GM12878 (cell line): ENCODE measurements around the gene MYO1C. TPM values are rescaled to one million over a fixed set of nuclear protein-coding genes. Genes with fewer than 3 reads are reported as not detected.

Experiments used
- ATAC-seq: fragments of 200-7000 bp; cut with Tn5 transposase; 3 replicates; pipeline ENCODE4 v1.9.1; 2020; ENCODE audit warnings: mild to moderate bottlenecking, moderate library complexity
- BruUV-seq: library from RNA; stranded (reverse); fragments of 400-500 nt; replicated peaks from 2 replicates; lab custom pipeline; 2021; lab: Mats Ljungman, UMichigan
- CTCF ChIA-PET: fragments of 300-600 bp; sonication (Branson Sonifier 250); formaldehyde crosslinking; extraction: SDS; loops from one replicate; lab custom pipeline; 2021; ENCODE audit warnings: inconsistent platforms; lab: Yijun Ruan, JAX
- POLR2A ChIA-PET: fragments of 350-600 bp; formaldehyde crosslinking; extraction: SDS; loops from one replicate; lab custom pipeline; 2021; ENCODE audit warnings: inconsistent platforms; lab: Charles Lee
- RAD21 ChIA-PET: fragments of 300-600 bp; sonication (Branson Sonifier 250); formaldehyde crosslinking; loops from one replicate; lab custom pipeline; 2023; ENCODE audit warnings: antibody characterized with exemption; ENCODE audit not compliant: unreplicated experiment; lab: Charles Lee
- SMC1A ChIA-PET: fragments of 300-600 bp; sonication (Branson Sonifier 250); formaldehyde crosslinking; loops from one replicate; lab custom pipeline; 2023; ENCODE audit not compliant: unreplicated experiment, uncharacterized antibody; lab: Charles Lee
- DNase-seq: peaks from one replicate; pipeline ENCODE4 v3.0.0-alpha.2; 2011; ENCODE audit warnings: low read depth, low spot score
- FAIRE-seq: peaks from 3 replicates; lab custom pipeline; 2011; peaks lifted over from hg19 to GRCh38; lab: Jason Lieb, UNC
- H2AFZ ChIP-seq: 2 replicates; pipeline ENCODE4 v1.6.0; 2011; ENCODE audit warnings: low read depth, low read length, control low read depth; ENCODE audit not compliant: control insufficient read depth
- H3K27ac ChIP-seq: 2 replicates; pipeline ENCODE4 v1.5.1; 2011; ENCODE audit warnings: control low read depth; ENCODE audit not compliant: control insufficient read depth, insufficient read depth
- H3K27me3 ChIP-seq, 2 experiments: replicated peaks in 1 of 2; 2 replicates each; pipeline versions ENCODE4 v1.6.0 to v1.6.1; 2011; ENCODE audit warnings: low read length in 1 of 2; ENCODE audit not compliant: control insufficient read depth in 2 of 2, insufficient read depth in 2 of 2
- H3K36me3 ChIP-seq, 2 experiments: 2 replicates each; pipeline ENCODE4 v1.5.1; 2011; ENCODE audit warnings: low read length in 1 of 2; ENCODE audit not compliant: control insufficient read depth in 2 of 2, insufficient read depth in 2 of 2
- H3K4me1 ChIP-seq: 2 replicates; pipeline ENCODE4 v1.6.1; 2011; ENCODE audit warnings: mild to moderate bottlenecking, low read length, moderate library complexity, mixed read lengths; ENCODE audit not compliant: control insufficient read depth, insufficient read depth
- H3K4me2 ChIP-seq: 2 replicates; pipeline ENCODE4 v1.6.0; 2011; ENCODE audit warnings: control low read depth; ENCODE audit not compliant: control insufficient read depth, insufficient read depth
- H3K4me3 ChIP-seq: fragments of 200-600 bp; sonication (generic); 2 replicates; pipeline ENCODE4 v1.5.1; 2016
- H3K79me2 ChIP-seq: 2 replicates; pipeline ENCODE4 v1.6.0; 2011; ENCODE audit warnings: low read length; ENCODE audit not compliant: control insufficient read depth, insufficient read depth
- H3K9ac ChIP-seq: 2 replicates; pipeline ENCODE4 v1.8.0; 2011; ENCODE audit warnings: low read length, control low read depth, mixed read lengths; ENCODE audit not compliant: control insufficient read depth, insufficient read depth
- H3K9me3 ChIP-seq: replicated peaks from 3 replicates; pipeline ENCODE4 v1.5.1; 2011; ENCODE audit warnings: mild to moderate bottlenecking, low read length; ENCODE audit not compliant: control insufficient read depth, insufficient read depth
- H4K20me1 ChIP-seq: 2 replicates; pipeline ENCODE4 v1.6.0; 2011; ENCODE audit not compliant: control insufficient read depth, insufficient read depth
- FOXK2 ChIP-seq: fragments of 450-650 bp; IDR thresholded peaks from 2 replicates; pipeline ENCODE4 v1.6.1; 2017; ENCODE audit warnings: mild to moderate bottlenecking, moderate library complexity
- FOXM1 ChIP-seq: IDR thresholded peaks from 2 replicates; pipeline ENCODE4 v1.6.1; 2012; ENCODE audit warnings: low read depth, mild to moderate bottlenecking, inconsistent platforms, low read length, moderate library complexity
- SP1 ChIP-seq: IDR thresholded peaks from one replicate; pipeline ENCODE4 v1.6.1; 2011; ENCODE audit warnings: low read depth, low read length
- WGBS: methylation state at CpG from one replicate; pipeline ENCODE4 v1.1.6; 2016; ENCODE audit warnings: low lambda C conversion rate; ENCODE audit not compliant: insufficient replicate concordance, insufficient coverage; ENCODE audit errors: missing lambda C conversion rate; 5-methylcytosine and 5-hydroxymethylcytosine counted together
- in situ Hi-C: fragments of 300-500 bp; cut with MboI; formaldehyde crosslinking; loops from 9 replicates; pipeline ENCODE4 v1.14.3; 2018; ENCODE audit warnings: mixed read lengths
- intact Hi-C: fragments of 100-400 bp; cut with micrococcal nuclease; formaldehyde crosslinking; loops from one replicate; pipeline ENCODE4 v1.14.2; 2022; ENCODE audit not compliant: unreplicated experiment
- polyA plus RNA-seq, 11 experiments: library from polyadenylated mRNA; depleted of rRNA in 4 of 11; unstranded in 6 of 11; stranded (reverse) in 5 of 11; fragments of >200 nt; fragmentation: Nextera tagmentation in 4 of 11; fragmentation: Illumina TruSeq in 1 of 11; extraction: Ambion mirVana in 4 of 11; extraction: Trizol in 1 of 11; gene quantifications; 1 replicate in 1 of 11; 2 replicates in 10 of 11; pipeline versions ENCODE4 v1.2.1 to v1.2.3, GENCODE V29; 2011 to 2016; ENCODE audit warnings: inconsistent platforms in 2 of 11, missing spikeins in 2 of 11, low read depth in 1 of 11
- total RNA-seq, 4 experiments: library from RNA; depleted of rRNA in 3 of 4; stranded (reverse); fragments of >200 nt in 3 of 4; fragmentation: Illumina TruSeq in 1 of 4; extraction: Trizol in 1 of 4; gene quantifications; 2 replicates each; pipeline versions ENCODE4 v1.2.1 to v1.2.3, GENCODE V29; 2013 to 2021
- TF ChIP-seq, protein P1 (sequence below): IDR thresholded peaks from 2 replicates; pipeline ENCODE4 v1.6.1; 2012; ENCODE audit warnings: mild to moderate bottlenecking, low read depth, low read length

MYO1C gene
- total and polyA plus RNA-seq, 10 of the 15 experiments (the other 5 are each of a cell fraction or from before 2014, with no cell fraction given): 1.2 to 92.0 (median 36.6) TPM

DNA sequence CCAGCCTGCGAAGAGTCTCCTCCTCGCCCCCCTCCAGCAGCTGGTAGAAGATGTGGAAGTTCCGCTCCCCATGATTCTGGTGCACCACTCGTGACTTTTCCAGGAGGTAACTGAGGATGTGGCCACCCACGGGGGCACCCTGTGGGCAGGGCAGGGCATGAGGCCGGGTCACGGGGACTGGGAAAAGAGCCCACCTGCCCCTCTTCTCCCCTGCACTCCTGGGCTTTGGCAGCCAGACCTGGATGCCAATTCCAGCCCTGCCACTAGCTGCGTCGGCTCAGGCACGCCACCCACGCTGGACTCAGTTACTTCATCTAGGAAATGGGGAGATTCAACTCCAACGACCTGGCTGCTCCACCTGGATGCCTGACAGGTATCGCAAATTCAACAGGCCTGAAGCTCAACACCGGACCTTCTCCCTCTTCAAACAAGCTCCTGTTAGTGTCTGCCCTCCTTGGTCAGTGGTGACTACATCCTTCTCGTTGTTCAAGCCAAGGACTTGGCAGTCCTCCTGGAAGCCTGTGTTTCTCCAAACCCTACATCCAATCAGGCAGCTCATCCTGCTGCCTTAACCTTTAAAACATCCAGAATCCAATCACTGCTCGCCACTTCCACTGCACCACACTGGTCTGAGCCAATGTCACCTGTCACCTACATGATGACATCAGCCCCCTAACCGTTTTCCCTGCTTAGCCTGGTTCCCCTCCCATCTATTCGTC, 11.6 kb downstream of the MYO1C start:
- FAIRE-seq (no peak), DNase-seq (no peak), ATAC-seq (no peak)
- CTCF ChIA-PET: no interaction called here
- SMC1A ChIA-PET: no interaction called here
- POLR2A ChIA-PET: no interaction called here
- no peak overlapping the region for H3K27ac ChIP-seq
- H3K79me2 ChIP-seq: peaks cover 12% of the 10 kb centered on the region
- WGBS: 84% methylated on average over 18 of the region's 18 CpGs
- no peak for TF ChIP-seq SP1
- no peak for TF ChIP-seq FOXK2
- TF ChIP-seq FOXM1: no peak
- TF ChIP-seq, protein P1, sequence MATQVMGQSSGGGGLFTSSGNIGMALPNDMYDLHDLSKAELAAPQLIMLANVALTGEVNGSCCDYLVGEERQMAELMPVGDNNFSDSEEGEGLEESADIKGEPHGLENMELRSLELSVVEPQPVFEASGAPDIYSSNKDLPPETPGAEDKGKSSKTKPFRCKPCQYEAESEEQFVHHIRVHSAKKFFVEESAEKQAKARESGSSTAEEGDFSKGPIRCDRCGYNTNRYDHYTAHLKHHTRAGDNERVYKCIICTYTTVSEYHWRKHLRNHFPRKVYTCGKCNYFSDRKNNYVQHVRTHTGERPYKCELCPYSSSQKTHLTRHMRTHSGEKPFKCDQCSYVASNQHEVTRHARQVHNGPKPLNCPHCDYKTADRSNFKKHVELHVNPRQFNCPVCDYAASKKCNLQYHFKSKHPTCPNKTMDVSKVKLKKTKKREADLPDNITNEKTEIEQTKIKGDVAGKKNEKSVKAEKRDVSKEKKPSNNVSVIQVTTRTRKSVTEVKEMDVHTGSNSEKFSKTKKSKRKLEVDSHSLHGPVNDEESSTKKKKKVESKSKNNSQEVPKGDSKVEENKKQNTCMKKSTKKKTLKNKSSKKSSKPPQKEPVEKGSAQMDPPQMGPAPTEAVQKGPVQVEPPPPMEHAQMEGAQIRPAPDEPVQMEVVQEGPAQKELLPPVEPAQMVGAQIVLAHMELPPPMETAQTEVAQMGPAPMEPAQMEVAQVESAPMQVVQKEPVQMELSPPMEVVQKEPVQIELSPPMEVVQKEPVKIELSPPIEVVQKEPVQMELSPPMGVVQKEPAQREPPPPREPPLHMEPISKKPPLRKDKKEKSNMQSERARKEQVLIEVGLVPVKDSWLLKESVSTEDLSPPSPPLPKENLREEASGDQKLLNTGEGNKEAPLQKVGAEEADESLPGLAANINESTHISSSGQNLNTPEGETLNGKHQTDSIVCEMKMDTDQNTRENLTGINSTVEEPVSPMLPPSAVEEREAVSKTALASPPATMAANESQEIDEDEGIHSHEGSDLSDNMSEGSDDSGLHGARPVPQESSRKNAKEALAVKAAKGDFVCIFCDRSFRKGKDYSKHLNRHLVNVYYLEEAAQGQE: no peak
- H2AFZ ChIP-seq: no peak overlapping the region
- no peaks in the 10 kb centered on the region for H3K27me3 ChIP-seq
- H3K4me1 ChIP-seq: peaks cover 8% of the 10 kb centered on the region
- no peak overlapping the region for H3K4me2 ChIP-seq
- BruUV-seq: no TSS peak
- no peak overlapping the region for H3K4me3 ChIP-seq
- H4K20me1 ChIP-seq: no peaks in the 10 kb centered on the region
- no peak overlapping the region for H3K9ac ChIP-seq
- intact Hi-C loops (no loop called here), in situ Hi-C loops (no loop called here)
- no peaks in the 10 kb centered on the region for H3K9me3 ChIP-seq
- RAD21 ChIA-PET: no interaction called here
- peaks cover under 1 to 6% of the 10 kb centered on the region in 2 experiments; a peak in 3 of 4 replicates for H3K36me3 ChIP-seq
